GM21528 (cell line): ENCODE data around the gene SLC39A7.
"Not testable (repeated sequence)": the region's sequence is repeated elsewhere in the genome, so short reads cannot be mapped to it uniquely, and the experiment has no call there.

Experiments used
- ATAC-seq: cut with Tn5 transposase; IDR thresholded peaks from one replicate; pipeline ENCODE4 v1.9.1; 2021; ENCODE audit warnings: mild to moderate bottlenecking, moderate library complexity; ENCODE audit not compliant: unreplicated experiment, low FRiP score

Gene SLC39A7

DNA sequence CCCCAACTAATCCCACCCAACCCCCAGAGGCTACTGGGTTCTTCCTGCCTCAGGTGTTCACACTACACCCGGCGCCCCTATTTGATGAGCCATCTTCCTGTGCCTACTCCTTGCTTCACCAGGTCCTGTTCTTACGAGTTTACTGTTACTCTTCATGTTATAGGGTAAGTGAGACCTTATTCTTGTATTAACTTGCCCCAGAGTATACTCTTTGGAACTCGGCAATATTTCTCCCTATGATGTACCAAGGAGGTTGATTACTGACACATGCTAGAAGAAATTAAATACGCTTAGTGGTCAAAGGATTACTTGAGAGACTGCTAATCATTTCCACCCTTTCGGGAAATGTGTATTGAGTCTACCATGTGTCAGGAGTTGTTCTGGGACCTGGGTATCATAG lies 16.6 kb downstream of the SLC39A7 start:
- no peak for ATAC-seq

DNA sequence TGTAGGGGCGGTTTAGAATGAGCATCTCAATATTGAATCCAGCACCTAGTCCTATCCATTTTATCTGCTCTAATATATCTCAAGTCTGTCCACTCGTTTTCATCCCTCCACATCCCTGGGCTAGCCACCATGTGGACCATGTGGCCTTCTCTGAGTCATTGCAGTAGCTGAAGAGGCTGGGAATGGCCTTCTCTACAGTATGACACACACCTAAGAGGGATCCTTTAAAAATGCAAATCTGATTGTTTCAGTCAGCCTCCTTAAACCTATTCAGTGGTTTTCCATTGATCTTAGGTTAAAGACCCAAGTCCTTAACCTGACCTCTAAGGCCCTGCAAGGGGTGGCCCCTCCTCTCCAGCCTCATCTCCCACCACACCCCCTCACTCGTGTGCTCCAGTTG lies 17.0 kb downstream of the SLC39A7 start:
- ATAC-seq, result no peak

GRCh38 chr6:33226503-33227120 lies 25.9 kb downstream of the SLC39A7 start:
- ATAC-seq, result not testable (repeated sequence)

GRCh38 chr6:33235221-33235634 lies 34.6 kb downstream of the SLC39A7 start:
- no peak for ATAC-seq

- no peak for ATAC-seq
These were observed 35.7 kb downstream of the SLC39A7 start for GRCh38 chr6:33236328-33236727.

DNA sequence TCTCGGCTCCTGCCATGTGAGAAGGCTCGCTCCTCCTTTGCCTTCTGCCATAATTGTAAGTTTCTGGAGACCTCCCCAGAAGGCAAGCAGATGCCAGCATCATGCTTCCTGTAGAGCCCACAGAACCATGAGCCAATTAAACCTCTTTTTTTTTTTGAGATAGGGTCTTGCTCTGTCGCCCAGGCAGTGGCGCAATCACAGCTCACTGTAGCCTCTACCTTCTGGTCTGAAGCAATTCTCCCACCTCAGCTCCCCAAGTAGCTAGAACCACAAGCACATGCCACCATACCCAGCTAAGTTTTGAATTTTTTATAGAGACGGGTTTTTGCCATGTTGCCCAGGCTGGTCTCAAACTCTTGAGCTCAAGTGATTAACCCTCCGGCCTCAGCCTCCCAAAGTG lies 36.2 kb downstream of the SLC39A7 start:
- ATAC-seq, result no peak

DNA sequence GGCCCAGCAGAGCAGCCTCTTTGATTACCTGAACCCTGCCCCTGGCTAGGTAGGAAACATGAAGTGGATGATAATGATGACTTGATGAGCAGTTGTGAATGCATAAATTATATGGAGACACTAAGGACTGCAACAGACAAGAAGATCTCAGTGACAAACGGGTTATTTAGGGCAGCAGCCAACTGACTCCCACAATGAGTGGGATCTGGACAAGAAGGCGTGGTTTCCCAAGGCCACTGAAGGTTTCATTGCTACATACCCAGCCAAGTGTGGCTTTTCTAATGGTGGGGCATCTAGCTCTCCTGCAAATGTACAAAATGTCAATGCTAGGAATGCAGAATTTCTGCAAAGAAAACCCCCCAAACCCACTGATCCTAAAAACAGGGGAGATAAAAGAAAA lies 37.1 kb downstream of the SLC39A7 start:
- no peak for ATAC-seq

DNA sequence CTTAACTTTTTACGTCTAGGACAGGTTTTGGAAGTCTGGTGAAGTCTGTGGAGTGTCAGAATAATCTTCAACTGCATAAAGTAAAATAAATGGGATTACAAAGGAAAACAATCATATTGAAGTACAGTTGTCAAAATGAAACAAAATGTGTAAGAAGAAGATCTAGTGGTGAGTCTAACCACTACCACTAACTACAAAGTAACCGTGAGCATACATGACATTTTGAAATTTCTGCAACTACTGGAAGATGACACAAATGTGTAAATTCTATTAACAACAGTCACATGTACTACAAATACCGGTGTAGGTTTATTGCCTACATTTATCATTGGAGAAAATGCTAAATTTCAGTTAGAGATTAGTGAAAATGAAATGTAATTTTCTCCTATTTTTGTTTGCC lies 41.3 kb downstream of the SLC39A7 start:
- ATAC-seq, result no peak

GRCh38 chr6:33243476-33243875 lies 42.8 kb downstream of the SLC39A7 start:
- ATAC-seq, result no peak

DNA sequence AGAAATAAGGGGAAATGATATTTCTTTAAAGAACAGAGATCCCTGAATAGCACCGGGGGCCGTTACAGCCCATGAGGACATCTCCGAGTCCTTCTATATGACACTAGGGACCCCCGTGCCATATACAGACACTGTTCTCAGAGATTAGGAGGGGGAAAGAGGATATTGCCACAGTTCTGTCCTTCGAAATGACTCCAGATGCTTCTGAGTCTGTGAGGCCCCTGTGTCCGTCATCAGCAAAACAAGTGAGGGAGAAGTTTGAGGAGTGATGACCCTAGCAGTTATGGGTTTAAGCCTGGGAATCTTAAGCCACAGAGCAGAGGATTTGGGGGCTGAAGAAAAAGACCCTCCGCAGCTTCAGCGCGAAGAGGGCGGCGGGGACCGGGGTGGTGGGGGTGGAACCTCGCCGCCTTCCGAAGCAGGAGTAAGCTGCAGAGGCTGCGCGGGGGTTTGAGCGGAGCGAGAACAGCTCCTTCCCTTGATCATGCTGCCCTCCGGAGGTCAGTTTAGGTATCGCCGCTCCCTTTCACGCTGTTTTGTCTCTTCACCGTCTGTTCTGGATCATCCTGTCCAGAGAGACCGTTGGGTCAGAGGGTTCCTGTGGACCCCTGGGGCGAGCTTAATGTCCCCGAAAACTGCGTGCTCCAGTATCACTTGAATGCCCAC lies 47.4 kb downstream of the SLC39A7 start:
- peak; percentile 37 for ATAC-seq

- ATAC-seq, result peak; percentile 5
These were observed 47.9 kb downstream of the SLC39A7 start for GRCh38 chr6:33248643-33248931.

- ATAC-seq, result peak; percentile 92
These were observed 48.5 kb downstream of the SLC39A7 start for GRCh38 chr6:33248932-33249731.

- ATAC-seq, result peak; percentile 4
These were observed 49.3 kb downstream of the SLC39A7 start for GRCh38 chr6:33249732-33250630.

DNA sequence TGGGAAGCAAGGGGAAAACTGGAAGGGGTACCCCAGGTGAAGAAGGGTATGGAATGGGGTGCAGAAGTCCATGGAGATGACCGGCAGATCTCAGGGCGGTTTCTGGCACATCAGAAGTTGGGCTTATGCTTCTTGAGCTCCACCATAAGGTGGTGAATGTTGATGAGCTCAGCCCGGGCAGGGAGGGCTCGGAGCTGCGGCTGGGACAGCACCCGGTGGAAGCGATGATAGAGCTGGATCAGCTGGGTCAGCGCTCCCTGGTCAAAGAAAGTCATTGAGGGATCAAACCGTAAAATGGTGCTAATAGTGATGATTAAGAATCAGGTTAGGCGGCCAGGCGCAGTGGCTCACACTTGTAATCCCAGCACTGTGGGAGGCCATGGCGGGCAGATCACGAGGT lies 50.1 kb downstream of the SLC39A7 start:
- ATAC-seq, result no peak

- no peak for ATAC-seq
These were observed 50.8 kb downstream of the SLC39A7 start for GRCh38 chr6:33251395-33252012.

- ATAC-seq, result no peak
These were observed 52.1 kb downstream of the SLC39A7 start for GRCh38 chr6:33252759-33253158.
